Choroid plexus epithelial cell (primary cell): ENCODE data around the gene C17orf50.

Source experiments
- DNase-seq: peaks from one replicate; pipeline ENCODE4 v3.0.0-alpha.2; 2010; ENCODE audit warnings: low read depth
- H3K4me3 ChIP-seq: 2 replicates; pipeline ENCODE4 v1.5.1; 2011; ENCODE audit warnings: low read depth, mild to moderate bottlenecking, control low read depth, low read length, moderate library complexity
- TF ChIP-seq, protein P1 (sequence below): conservative IDR thresholded peaks from 2 replicates; pipeline ENCODE4 v1.5.1; 2011; ENCODE audit warnings: low read depth, mild to moderate bottlenecking, control low read depth, inconsistent platforms, low read length, moderate library complexity

The C17orf50 gene

DNA sequence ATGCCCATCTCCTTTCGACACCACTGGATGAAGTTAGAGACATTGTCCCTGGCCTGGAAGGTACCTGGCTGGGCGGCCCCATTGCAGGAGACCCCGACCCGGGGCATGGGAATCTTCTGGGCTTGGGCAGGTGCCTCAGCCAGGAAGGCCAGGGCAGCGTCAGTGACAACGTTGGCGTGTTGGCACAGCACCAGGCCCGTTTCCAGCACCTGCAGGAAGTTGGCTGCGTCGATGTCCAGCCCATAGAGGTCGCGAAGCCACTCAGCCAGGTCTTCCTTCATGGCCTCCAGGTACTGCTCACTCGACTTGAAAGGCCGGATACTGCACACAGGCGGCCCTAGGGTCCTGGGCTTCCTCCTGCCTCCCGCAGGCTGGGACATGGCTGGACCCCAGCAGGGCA lies 8.2 kb upstream of the C17orf50 start:
- no peak for DNase-seq
- TF ChIP-seq, protein P1, sequence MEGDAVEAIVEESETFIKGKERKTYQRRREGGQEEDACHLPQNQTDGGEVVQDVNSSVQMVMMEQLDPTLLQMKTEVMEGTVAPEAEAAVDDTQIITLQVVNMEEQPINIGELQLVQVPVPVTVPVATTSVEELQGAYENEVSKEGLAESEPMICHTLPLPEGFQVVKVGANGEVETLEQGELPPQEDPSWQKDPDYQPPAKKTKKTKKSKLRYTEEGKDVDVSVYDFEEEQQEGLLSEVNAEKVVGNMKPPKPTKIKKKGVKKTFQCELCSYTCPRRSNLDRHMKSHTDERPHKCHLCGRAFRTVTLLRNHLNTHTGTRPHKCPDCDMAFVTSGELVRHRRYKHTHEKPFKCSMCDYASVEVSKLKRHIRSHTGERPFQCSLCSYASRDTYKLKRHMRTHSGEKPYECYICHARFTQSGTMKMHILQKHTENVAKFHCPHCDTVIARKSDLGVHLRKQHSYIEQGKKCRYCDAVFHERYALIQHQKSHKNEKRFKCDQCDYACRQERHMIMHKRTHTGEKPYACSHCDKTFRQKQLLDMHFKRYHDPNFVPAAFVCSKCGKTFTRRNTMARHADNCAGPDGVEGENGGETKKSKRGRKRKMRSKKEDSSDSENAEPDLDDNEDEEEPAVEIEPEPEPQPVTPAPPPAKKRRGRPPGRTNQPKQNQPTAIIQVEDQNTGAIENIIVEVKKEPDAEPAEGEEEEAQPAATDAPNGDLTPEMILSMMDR, result no peak
- no peak overlapping the region for H3K4me3 ChIP-seq

DNA sequence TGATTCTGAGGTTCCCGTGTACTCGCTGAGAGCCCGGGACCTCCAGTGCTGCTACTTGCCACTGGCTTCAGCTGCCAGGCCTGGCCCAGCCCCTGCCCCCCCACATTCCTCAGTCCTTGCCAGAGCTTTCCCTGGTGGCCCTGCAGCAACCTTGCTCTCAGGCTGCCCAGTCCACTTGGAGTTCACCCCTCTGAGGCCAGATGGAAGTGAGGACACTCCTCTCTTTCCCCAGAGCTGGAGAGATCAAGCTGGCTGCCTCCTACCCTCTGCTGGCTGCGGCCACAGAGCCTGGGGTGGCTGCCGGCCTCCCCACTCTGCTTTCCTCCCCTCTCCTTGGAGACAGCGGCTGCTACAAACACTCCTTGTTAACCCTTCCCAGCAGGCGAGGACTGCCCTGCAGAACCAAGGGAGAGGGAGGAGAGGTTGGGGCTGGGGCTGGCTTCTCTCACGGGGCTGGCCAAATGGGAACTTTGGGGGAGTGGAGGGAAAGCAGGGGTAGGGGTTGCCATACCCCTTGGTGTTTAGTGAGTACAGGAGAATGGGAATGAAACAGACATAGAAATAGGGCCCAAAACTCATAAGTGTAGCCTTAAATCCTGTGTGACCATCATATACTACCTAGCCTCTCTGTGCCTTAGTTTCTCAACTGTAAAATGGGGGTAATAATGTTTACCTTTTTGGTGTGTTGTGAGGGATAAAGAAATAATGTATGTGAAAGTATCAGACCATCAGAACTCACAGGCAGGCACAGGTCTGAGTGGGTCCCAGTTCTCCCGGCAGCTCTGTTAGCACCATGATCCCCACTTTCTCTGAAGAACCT lies 7.5 kb upstream of the C17orf50 start, which contains the start of gene GAS2L2:
GAS2L2 (minus strand) TSS at position 295 of the 820 bp plus-strand sequence. CDS start 389 bp downstream, outside the sequence.
- no peak within 1 kb of the TSS for H3K4me3 ChIP-seq

DNA sequence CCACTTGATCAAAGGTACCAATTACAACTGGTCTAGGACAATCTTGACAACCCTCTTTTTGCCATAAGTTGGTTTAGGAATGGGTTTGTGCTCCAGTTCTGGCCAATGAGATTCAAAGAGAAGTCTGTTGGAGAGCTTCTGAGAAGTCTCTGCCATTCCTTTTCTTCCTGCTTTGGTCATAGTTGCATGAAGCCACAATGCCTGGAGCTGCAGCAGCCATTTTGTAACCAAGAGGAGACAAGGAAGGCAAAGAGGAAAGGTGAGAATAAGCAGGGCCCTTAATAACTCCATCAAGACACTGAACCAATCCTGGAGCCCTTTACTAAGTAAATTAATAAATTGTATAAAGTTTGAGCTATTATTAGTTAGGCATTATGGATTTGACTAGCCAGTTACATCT lies 3.4 kb upstream of the C17orf50 start:
- TF ChIP-seq, protein P1, result no peak
- no peak overlapping the region for H3K4me3 ChIP-seq
- DNase-seq, result no peak

More for the DNA sequence above, 7.5 kb upstream of the C17orf50 start, which contains the start of gene GAS2L2:
- TF ChIP-seq, protein P1, result no peak
- DNase-seq, result peak; percentile 30

DNA sequence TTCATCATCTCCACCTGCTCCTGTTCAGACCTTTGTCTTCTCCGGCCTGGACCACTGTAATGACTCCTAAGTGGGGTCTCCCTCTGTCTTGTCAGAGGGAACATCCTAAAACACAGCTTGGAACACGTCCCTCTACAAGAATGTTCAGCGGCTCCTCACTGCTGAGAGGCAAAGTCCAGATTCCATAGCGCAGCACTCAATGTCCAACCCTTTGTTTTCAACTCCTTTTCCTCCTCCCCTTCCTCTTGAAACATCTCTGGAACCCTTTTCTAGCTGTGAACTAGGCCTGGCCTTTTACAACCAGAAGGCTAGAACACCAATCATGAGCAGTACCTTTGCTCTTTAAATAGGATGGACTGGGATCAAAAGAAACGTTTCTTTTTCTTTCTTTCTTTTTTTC lies 914 bp downstream of the C17orf50 start:
- H3K4me3 ChIP-seq, result no peak overlapping the region
- no peak for DNase-seq
- TF ChIP-seq, protein P1, result no peak

DNA sequence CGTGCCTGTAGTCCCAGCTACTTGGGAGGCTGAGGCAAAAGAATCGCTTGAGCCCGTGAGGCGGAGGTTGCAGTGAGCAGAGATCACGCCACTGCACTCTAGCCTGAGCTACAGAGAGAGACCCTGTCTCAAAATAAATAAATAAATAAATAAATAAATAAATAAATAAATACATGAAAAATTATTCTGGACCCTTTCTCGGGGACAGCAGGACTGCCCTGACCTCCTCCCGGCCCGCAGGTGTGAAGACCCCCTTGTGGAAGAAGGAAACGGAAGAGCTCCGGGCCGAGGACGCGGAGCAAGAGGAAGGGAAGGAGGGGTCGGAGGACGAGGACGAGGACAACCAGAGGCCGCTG lies 3.1 kb downstream of the C17orf50 start:
- DNase-seq, result no peak
- peak overlapping the region; percentile 49 for H3K4me3 ChIP-seq
- TF ChIP-seq, protein P1, result no peak

DNA sequence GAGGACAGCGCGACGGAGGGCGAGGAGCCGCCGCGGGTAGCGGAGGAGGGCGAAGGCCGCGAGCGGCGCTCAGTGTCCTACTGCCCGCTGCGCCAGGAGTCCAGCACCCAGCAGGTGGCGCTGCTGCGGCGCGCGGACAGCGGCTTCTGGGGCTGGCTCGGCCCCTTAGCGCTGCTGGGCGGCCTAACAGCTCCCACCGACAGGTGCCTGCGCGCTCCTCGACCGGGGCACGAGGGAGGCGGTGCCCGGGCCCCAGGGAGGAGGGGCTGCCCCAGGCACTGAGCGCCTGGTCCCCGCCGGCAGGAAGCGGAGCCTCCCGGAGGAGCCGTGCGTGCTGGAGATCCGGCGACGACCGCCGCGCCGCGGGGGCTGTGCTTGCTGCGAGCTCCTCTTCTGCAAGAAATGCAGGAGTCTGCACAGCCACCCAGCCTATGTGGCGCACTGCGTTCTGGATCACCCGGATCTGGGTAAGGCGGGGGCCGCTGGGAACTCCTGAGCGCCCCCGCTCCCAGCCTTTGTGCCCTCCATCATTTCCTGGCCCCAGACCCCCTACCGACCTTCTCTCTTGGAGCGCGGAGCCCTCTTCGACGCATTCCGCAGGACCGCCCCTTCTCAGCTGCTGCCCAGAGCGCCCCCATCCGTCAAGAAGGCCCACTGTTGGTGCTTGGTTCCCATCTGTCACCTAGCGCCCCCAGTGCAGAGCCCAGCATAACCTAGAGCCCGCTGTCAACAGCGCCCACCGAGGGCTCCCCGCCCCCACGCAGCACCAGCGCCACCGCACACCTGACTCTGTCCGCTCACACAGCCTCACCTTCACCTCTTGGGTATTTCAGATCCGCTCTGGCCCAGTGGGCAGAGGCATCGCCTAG lies 3.7 kb downstream of the C17orf50 start:
- H3K4me3 ChIP-seq, result peak overlapping the region; percentile 49
- DNase-seq, result peak; percentile 84
- TF ChIP-seq, protein P1, result peak; percentile 74
